ENCODE data around the gene LBX2. TPM values are rescaled to one million over a fixed set of nuclear protein-coding genes. Genes with fewer than 3 reads are reported as not detected.

Gene LBX2
- total RNA-seq, 1 experiment from 2014 or later = 10.1 TPM

Other genes with a start within 250 kb of the LBX2 start
- gene SLC4A5, start 156.2 kb downstream of the LBX2 start, total RNA-seq (2021; ENCODE audit: unreplicated experiment) = 0.91 TPM
- gene DCTN1, start 119.3 kb downstream of the LBX2 start, total RNA-seq (2021; ENCODE audit: unreplicated experiment) = 129 TPM
- gene C2orf81, start 78.0 kb downstream of the LBX2 start, total RNA-seq (2021; ENCODE audit: unreplicated experiment) = 6.5 TPM
- gene WDR54, start 77.9 kb downstream of the LBX2 start, total RNA-seq (2021; ENCODE audit: unreplicated experiment) = 54.9 TPM
- gene RTKN, start 57.7 kb downstream of the LBX2 start, total RNA-seq (2021; ENCODE audit: unreplicated experiment) = 94.0 TPM
- gene INO80B, start 44.5 kb downstream of the LBX2 start, total RNA-seq (2021; ENCODE audit: unreplicated experiment) = 24.0 TPM
- 64.7 TPM for gene WBP1, start 41.2 kb downstream of the LBX2 start, total RNA-seq (2021; ENCODE audit: unreplicated experiment)
- gene MOGS, start 34.2 kb downstream of the LBX2 start, total RNA-seq (2021; ENCODE audit: unreplicated experiment) = 72.9 TPM
- 65.4 TPM for gene MRPL53, start 26.9 kb downstream of the LBX2 start, total RNA-seq (2021; ENCODE audit: unreplicated experiment)
- gene CCDC142, start 16.6 kb downstream of the LBX2 start, total RNA-seq (2021; ENCODE audit: unreplicated experiment) = 15.0 TPM
- gene TTC31, start 16.5 kb downstream of the LBX2 start, total RNA-seq (2021; ENCODE audit: unreplicated experiment) = 26.4 TPM
- gene PCGF1, start 8.1 kb upstream of the LBX2 start, total RNA-seq (2021; ENCODE audit: unreplicated experiment) = 39.9 TPM
- gene TLX2, start 14.8 kb upstream of the LBX2 start, total RNA-seq (2021; ENCODE audit: unreplicated experiment) = not detected
- 0.98 TPM for gene DQX1, start 26.6 kb upstream of the LBX2 start, total RNA-seq (2021; ENCODE audit: unreplicated experiment)
- gene AUP1, start 30.1 kb upstream of the LBX2 start, total RNA-seq (2021; ENCODE audit: unreplicated experiment) = 116 TPM
- 36.2 TPM for gene HTRA2, start 30.3 kb upstream of the LBX2 start, total RNA-seq (2021; ENCODE audit: unreplicated experiment)
- 4.1 TPM for gene LOXL3, start 54.3 kb upstream of the LBX2 start, total RNA-seq (2021; ENCODE audit: unreplicated experiment)
- 18.8 TPM for gene DOK1, start 55.1 kb upstream of the LBX2 start, total RNA-seq (2021; ENCODE audit: unreplicated experiment)
- gene M1AP, start 148.7 kb upstream of the LBX2 start, total RNA-seq (2021; ENCODE audit: unreplicated experiment) = 28.2 TPM
- 12.3 TPM for gene SEMA4F, start 154.6 kb upstream of the LBX2 start, total RNA-seq (2021; ENCODE audit: unreplicated experiment)